Right hindlimb (tissue), 1 donor: ENCODE data around the gene PFKM.

ENCODE experiments used
- DNase-seq: peaks from one replicate; pipeline ENCODE4 v3.0.0-alpha.2; 2018

PFKM gene

DNA sequence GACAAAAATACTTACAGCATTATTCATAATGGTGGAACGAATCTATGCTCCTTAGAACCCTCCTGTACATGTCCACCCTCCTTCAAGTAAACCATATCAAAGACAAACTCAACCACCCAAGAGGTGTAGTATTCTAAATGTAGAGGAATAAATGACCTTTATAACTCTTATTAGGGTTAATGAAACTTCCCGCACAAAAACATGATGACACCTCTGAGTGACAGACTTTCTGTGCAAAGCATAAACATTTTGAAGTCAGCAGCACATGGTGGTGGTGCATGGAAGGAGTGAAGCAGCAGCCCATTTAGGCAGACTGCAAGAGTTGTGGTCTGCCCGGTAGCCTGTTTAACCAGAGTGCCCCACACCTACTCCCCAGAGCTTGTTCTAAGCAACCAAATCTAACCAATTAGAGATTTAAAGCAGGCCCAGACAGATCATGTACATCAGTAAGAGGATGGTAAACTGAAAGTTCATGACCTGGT lies 38.8 kb downstream of the PFKM start:
- no peak for DNase-seq

DNA sequence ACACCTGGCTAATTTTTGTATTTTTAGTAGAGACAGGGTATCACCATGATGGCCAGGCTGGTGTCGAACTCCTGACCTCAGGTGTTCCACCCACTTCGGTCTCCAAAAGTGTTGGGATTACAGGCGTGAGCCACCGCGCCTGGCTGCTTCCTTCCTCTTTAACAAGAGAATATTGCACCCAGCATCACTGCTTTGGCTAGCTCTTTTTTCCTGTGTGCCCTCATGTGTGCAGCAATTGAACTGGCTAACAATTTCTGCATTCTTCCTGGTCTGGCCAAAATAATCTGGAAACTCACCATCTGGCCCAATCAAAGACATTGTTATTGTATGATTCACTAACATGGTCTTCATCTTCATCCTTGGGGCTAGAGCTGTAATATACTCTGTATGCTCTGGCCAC lies 40.9 kb downstream of the PFKM start:
- no peak for DNase-seq

DNA sequence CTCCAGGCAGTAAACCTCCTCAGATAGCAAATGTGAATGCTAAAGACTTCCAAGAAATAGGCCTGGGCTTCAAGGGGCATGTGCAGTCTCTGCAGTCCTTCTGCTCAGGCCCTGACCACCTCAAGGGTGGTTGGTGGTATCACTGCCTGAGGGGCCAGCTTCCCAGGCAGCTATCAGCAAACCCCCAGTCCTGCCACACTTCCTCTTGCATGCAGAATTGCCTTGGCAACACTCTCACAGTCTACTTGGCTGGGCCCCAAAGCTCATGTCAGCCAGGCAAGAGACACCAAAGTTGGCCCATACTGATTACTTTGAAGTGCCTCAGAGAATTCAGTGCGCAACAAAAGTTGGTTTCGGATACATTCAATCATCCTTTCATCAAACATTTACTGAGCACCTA lies 41.6 kb downstream of the PFKM start:
- DNase-seq: peak; percentile 34

DNA sequence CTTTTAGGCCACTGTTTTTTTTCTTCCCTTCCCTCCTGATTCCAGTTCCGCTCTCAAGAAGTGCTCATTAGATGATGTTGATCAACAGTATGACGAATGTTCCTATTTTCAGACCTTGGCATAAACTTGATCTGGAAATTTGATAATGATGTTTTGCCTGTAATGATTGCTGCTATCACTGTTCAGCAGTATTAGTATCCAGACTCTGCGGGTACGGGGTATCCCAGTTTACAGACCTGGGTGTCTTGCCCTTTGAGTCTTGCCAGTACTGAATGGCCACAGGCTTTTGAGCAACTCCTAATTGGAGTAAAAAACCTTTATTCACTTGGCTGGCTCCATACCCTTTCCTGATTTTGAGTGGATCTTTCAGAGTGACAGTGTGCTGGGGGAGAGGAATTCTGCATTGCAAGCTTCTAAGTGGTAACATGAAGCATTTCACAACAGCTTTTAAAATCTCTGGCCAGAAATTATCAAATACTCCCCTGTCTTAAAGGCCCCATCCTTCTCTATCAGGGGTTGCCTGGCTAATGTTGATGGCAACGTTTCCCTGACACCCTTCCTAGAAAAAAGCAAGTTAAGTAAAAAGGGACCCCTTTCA lies 44.1 kb downstream of the PFKM start:
- DNase-seq: no peak

- no peak for DNase-seq
Measured at GRCh38 chr12:48164451-48164850, 45.3 kb downstream of the PFKM start.

GRCh38 chr12:48165089-48165981 lies 46.2 kb downstream of the PFKM start:
- peak; percentile 30 for DNase-seq

- no peak for DNase-seq
Measured at GRCh38 chr12:48169011-48169410, 49.8 kb downstream of the PFKM start.

GRCh38 chr12:48175613-48176416 lies 56.7 kb downstream of the PFKM start:
- no peak for DNase-seq

DNA sequence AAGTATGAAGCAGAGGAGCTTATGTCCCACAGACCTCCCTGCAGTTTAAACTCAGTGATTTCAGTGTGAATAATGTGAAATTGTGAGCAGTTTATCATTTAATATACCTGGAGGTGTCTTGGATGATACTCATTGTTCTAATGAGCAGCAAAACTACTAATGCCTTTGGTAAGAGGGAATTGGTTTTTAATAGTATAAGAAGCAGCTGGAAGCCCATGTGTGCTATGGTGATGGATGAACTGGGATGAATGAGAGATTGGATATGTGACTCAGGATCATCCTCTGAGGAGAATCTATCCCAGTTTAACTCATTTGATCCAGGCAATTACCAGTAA lies 57.2 kb downstream of the PFKM start:
- DNase-seq: no peak

DNA sequence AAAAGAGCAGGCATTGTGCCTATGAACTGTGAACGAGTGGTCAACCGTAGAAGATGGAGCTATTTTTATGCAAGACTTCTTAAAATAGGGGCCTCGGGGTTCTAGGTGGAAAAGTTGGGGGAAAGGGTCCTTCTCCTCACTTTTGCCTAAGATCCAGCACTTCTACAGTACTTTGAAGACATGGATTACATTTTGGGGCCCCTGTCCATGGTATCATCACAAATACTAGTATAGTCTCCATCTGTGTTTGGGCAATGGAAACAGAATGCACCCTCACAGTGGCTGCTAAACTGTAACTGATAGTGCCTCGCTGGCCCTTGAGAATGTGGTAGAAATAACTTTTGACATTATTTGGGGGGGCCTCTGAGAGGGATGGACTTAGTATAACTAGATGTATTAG lies 58.8 kb downstream of the PFKM start:
- no peak for DNase-seq

DNA sequence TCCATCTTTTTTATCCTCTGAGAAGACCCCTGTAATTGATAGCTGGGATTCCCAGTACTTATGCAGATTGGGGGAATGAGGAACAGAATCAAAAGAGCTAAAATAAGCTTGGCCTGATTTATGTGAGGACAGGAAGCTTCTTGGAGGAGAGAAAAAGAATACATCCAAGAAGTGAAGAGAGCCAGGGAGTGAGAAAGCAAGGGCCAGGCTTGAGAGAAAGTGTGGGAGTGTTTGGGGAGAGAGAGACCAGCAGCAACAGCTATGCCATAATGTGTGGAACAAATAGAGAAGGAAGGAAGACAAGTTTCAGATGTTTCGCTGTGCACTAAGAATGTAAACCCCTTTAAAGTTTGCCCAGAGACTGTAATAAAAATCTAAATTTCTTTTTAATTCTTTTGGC lies 60.3 kb downstream of the PFKM start:
- no peak for DNase-seq

DNA sequence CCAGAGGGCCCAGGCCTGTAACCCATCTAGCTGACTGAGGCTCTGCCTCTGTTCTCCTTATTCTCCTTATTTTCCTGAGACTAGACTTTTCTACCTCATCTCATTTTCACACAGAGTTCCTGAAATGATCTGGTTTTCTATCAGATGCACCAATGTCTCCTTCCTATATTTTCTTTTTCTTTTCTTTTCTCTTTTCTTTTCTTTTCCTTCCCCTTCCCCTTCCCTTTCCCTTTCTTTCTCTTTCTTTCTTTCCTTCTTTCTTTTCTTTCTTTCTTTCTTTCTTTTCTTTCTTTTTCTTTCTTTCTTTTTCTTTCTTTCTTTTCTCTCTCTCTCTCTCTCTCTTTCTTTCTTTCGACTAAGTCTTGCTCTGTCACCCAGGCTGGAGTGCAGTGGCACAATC lies 61.3 kb downstream of the PFKM start:
- no peak for DNase-seq

- DNase-seq: no peak
Measured at GRCh38 chr12:48180857-48181495, 61.8 kb downstream of the PFKM start.

GRCh38 chr12:48182631-48183030 lies 63.5 kb downstream of the PFKM start:
- no peak for DNase-seq

GRCh38 chr12:48183091-48183875 lies 64.1 kb downstream of the PFKM start, which contains the start of gene CCDC184:
TSS of gene CCDC184 (plus strand) at chr12:48183644. CDS start at chr12:48184123, 479 bp downstream.
- DNase-seq: peak; percentile 80

DNA sequence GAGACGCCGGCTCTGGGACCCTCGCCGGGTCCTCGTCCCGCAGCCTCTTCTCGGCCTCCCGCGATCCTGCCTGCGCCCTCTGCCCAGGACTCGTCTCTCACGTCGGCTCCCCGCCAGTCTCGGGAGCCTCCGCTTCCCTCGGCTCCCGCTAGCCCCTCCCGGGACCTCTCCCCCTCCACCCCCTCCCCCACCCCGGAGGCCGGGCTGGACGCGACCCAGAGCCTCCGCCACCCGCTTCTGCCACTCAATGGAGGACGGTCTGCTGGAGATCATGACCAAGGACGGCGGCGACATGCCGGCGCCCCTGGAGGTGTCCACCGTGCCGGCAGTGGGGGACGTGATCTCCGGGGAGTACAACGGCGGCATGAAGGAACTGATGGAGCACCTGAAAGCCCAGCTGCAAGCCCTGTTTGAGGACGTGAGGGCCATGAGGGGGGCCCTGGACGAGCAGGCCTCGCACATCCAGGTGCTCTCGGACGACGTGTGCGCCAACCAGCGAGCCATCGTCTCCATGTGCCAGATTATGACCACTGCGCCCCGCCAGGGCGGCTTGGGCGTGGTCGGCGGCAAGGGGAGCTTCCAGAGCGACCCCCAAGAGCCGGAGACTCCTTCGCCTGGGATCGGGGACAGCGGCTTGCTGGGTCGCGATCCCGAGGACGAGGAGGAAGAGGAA lies 64.8 kb downstream of the PFKM start:
- peak; percentile 47 for DNase-seq

DNA sequence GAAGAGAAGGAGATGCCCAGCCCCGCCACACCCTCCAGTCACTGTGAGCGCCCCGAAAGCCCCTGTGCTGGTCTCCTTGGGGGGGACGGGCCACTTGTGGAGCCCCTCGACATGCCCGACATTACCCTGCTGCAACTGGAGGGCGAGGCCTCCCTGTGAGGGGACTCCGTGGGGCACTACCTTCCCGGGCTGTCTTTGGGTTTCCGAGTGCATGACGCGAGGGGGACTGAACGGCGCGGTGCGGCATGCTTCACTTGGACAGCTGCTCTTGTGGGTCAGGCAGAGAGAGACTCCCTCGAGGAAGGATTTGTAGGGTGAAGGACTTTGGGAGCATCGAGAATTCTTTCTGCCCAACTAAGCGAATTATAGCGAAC lies 65.4 kb downstream of the PFKM start:
- DNase-seq: no peak

GRCh38 chr12:48185181-48185919 lies 66.2 kb downstream of the PFKM start:
- DNase-seq: no peak

DNA sequence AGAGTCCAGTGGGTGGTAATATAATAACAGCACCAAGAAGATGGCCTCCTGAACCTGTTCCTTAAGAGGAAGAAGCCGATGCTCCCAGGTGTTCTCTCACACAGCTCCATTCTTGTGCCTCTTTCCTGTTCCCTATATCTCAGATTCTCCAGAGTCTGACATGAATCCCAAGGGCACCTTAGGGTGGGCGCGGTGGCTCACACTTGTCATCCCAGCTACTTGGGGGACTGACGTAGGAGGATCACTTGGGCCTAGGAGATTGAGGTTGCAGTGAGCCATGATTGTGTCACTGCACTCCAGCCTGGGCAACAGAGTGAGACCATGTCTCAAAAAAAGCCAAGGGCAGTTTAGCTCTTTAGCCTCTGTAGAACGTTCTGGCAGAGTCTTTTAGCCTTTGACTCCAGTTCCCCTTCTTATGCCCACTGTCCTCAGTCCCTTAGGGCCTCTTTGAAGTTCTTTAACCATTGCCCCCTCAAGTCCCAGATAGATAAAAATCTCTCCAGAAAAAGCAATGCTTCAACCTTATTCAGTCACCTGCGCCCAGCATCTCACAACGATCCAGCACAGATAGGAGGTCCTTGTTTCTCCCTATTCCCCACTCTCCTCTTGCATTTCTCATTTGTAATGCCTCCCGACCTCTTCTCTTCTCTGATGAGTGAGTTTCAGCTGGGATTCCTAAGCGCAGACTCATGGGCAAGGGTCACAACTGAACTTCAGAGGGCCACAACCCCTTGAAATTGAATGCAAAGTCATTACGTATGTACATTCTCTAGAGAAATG lies 68.9 kb downstream of the PFKM start:
- no peak for DNase-seq
